Stimulated activated CD8-positive, alpha-beta memory T cell treated with anti-CD3 and anti-CD28 coated beads, Interleukin-4, amount 100 ng/mL, for 1 hour (primary cell): ENCODE data around the gene DMD.
"Not testable (repeated sequence)": the region's sequence is repeated elsewhere in the genome, so short reads cannot be mapped to it uniquely, and the experiment has no call there.

Experiments used
- DNase-seq, 2 donors: peaks; one replicate each; pipeline ENCODE4 v3.0.0-alpha.2; 2020; ENCODE audit warnings: low read depth in 2 of 2, low spot score in 1 of 2

The DMD gene

DNA sequence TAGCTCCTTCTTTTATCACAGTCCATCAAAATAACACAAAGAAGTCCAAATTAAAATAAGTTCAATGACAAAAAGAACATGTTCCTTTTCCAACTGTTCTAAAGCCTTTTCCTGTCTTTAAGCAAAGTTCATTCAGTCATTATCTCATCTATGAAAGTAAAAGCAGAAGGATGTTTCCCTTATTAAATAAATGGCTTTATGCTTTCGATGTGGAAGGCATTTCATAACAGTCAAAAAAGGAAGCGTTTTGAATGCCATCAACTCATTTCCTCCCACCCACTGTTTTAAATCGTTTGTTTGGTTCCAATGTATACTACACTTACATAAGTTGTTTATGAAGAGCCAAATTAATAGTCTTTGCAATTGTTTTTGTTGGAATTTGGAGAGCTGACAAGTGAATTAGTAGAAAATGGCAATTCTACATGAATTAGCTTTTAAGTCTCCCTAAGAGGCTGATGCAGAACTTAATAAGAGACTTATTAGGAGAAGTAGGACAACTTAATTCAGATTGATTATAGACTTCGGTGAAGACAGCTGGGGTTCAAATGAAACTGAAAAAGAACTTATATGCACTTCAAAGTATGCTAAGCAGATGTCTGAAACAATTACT lies 1746.9 kb downstream of the DMD start:
- DNase-seq = no peak

DNA sequence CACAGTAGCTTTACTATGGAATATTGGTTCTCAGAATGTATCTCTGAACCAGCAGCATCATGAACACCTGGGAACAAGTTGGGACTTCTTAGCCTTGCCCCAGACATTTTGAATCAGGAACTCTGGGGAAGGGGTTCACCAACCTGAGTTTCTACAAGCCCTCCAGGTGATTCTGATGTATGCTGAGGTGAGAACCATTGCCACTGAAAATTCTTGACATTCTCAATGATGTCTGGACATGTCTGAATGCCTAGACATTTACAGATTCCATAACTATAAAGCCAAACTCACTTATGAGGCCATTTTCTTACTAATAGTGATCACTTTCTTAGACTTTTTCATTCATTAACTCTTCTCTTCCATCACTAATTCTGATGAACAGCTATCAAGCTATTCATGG lies 1750.1 kb downstream of the DMD start:
- DNase-seq = no peak

DNA sequence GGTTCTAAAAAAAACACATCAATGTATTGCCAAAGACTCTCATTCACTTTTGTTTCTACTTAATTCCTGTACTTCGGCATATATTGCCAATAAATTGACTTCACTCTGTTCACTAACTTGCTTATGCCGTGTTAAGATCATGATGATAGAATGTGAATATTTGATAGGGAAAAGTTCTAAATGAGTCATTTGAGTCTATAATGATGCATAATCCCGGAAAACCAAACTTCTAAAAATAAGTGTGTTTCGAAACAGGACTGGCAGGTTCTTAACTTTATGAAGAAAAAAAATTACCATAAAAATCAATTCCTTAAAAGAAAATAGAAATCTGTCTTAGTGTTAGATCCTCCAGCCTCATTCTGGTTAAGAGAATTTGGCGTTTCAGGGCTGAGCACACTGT lies 1752.0 kb downstream of the DMD start:
- no peak for DNase-seq

DNA sequence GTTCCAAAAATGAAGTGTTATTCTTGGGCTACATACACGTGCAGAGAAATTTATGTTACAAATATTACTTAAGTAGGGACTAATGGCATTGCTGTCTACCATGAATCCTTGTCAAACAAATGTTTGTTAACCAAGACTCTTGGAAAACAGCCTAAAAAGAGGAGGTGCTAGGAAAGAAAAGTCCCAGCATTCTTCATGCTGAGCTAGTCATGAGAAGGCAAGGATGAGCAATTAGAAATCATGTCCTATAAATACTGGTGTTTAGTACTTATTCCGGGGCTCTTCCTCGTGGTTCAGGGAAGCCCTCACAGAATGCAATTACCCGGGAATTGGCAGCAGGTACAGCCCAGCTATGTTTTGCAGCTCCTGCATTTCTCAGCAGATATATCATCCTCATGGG lies 1761.4 kb downstream of the DMD start:
- DNase-seq = no peak

DNA sequence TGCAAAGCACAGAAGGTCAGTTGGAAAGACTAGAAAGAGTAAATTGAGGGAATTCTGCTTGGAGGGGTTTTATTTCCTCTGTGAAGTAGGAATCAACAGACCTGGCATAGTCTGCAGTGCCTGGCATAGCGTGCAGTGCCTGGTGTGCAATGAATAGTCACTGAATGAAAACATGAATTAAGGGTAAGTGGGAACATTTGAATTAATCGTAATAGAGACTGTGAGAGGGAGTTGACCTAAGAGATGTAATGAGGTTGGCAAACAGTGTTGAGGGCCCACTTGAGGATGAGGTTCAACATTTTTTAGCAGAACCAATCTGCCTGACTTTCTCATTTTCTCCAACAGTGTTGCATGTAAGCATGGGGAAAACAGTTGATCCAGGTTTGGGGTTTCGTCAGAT lies 1762.3 kb downstream of the DMD start:
- no peak for DNase-seq

DNA sequence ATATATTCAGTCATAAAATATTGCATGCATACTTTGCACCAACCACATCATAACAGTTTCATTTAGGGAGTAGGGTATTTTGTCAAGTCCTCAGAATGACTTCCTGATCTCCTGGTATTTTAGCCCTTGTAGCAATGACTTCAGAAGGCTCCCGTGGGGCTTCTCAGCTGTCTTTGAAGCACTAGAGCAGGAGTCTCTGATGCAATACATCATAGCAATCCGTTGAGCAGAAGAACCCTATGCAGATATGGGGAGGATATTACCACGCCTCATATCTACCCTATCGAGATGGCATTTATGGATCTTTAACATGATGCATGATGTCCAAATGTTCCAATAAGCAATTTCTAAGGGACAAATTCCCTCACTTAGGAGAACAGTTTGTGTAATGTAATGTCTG lies 1765.8 kb downstream of the DMD start:
- DNase-seq = no peak

DNA sequence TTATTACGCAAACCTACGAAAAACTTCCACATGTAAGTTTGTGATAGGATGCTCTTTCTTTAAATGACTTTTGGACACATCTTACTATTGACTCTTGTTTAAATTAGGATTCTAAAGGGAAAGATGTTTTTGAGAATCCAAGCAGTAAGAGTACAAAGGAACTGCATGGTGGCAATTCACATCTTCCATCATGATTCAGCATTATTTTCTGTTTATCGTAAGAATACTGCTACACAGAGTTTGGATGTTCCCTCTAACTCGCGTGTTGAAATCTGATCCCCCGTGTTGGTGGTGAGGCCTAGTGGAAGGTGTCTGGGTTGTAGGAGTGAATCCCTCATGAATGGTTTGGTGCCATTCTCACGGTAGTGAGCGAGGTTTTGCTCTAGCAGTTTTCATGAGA lies 1767.7 kb downstream of the DMD start:
- no peak for DNase-seq

DNA sequence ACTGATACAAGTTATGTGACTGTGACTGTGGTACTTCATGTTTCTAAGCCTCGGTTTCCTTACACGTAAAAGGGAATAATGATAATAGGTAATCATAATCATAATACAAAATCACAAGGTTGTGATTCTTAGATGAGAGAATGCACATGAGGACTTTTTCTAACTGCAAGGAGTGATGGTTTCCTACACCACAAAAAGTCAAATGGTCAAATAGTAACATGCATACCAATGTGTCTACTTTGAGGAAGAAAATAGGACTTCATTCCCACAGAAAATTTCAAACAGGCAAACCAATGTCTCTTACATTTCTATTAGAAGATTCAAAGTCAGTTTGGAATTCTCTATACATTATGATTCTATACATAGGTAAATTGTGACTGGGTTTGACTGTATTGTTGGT lies 1770.8 kb downstream of the DMD start:
- DNase-seq = no peak

DNA sequence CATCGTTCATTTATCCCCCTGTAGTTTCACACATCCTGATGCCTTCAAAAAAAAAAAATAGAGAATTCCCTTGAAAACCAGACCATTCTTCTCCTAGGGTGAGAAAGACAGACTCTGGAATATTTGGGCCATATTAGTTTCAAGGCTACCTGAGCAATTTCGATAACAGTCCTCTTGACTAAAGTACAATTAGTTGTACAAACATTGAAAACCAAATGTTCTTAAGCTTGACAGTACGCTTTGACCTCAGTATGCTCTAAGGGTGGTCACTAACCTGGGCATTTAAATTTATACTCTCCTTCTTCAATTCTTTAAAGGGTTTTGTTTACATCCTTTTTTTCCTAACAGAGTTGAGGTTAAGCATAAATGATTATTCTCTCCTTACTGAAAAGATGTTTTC lies 1774.9 kb downstream of the DMD start:
- no peak for DNase-seq

DNA sequence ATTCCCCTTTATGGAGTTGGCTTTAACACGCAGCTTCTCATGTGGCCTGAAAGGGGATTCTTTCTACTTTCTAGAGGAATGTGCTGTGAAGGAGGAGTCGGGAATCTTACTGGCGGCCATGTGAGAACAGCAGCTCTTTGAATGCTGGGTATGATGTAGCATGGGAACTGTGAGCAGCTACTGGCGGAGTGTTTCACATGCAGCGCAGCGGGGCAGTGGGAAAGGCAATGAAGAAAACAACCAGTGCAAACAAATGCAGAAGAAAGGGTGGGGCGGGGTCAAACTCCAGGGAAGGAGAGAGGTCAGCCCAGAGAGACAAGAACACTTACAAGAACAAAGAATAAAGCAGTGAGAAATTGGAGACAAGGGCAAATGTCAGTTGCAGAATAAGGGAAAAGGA lies 1775.8 kb downstream of the DMD start:
- DNase-seq = no peak

DNA sequence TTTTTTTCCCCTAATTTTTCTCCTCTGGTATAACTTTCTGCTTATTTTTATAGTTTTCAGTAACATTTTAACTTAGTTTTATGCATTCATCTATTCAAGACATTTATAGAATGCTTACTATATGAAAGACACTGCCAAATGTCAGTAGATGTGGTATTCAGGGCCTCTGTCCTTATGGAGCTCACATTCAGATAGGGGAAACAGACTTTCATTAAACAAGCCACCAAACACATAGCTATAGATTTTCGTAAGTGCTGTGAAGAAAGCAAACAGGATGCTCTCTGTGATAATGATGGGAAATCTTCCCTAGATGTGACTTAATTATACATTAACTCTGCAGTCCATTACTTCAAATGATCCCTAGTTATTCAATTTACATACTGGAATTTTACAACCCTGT lies 1777.5 kb downstream of the DMD start:
- no peak for DNase-seq

DNA sequence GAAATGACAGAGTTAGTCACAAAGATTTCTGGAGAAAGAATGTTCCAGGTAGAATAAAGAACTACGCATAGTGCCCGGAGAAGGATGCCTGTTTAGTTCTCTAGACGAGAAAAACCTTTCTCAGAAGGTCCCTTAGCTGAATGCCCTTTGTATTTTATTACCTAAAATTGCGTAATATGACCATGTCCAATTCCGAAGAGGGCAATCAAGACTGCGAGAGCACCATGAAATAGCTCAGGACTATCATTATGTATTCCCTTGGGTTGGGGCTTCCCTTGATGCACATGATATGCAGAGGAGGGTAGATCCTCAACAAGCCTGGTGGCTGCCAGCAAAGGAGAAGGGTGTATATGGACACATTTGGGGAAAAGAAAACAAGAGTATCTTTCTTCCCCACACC lies 1781.4 kb downstream of the DMD start:
- no peak for DNase-seq

DNA sequence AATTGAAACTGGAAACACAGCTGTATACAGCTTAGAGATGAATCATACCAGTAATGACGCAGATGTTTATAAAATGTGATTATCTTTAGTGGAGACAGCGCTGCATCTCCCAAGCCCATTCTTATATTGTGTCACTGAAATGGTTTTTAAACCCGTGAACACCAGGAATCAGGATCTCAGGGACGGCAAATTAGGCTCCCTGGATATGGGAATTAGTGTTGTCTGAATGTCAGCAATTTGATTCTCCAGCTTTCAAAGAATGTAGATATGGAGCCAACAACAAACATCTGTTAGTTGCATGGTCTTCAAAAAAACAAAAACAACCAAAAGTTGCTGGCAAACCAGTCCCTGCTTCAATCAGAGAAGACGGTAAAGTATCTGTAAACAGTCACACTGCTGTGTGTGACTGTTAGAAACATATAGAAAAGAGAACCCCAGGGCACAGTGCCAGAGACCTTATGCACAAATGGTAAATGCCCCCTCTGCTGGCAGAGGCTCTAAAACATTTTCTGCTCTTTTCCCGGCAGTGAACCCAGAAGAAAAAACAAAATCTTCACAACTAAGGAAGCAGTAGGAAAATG lies 1787.7 kb downstream of the DMD start:
- no peak for DNase-seq

DNA sequence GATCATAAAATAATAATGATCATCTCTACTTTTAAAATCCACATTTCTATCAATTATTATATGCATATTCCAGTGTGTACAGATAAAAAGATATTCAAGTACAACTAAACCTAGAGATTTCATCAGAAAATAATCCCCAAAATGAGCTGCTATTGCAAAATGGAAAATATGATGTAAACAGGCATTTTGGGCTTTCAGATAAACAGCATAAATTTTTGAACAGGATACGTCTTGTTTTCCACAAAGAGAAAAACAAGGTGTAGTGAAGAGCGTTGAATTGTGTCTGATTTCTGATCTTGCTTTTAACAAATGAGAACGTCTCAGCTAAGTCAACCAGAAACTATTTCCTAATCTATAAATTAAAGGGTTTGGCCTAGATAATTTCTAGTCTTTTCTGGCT lies 1789.9 kb downstream of the DMD start:
- DNase-seq = no peak

DNA sequence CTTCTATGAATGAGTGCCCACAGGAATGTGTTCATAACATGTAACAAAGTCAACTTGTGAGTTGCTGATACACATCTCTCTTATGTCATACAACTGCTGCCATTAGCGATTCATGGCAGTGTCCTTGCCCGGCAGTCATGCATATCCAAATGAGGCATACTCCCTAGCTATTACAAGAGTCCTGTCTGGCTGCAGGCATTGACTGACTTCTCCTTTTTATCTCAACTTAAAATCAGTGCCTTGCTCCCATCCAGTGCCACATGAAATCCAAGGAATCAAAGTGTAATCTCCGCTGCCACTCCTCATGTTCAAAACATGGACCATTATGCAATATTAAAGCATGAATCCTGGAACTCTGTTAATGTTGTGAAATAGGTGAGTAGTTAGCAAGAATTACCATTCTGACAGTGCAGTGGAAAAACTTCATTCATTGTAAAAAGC lies 1790.6 kb downstream of the DMD start:
- no peak for DNase-seq

DNA sequence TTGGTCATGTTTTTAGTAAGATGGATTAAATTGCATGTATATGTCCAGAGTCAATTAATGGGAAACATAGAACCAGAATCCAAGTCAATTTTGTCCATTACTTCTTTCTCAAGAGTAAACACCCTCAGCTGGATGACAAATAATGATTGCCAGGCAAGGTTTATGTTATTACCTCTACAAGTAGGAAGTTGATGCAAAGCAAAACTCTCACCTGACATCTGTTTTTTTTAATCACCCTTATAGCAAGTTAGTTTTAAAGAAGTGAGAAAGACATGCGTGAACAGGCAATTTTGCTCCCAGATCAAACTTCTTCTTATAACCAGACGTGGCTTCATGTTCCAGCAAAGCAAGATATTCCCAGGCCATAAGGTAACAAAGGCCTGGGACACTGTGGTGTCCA lies 1791.0 kb downstream of the DMD start:
- DNase-seq = no peak

DNA sequence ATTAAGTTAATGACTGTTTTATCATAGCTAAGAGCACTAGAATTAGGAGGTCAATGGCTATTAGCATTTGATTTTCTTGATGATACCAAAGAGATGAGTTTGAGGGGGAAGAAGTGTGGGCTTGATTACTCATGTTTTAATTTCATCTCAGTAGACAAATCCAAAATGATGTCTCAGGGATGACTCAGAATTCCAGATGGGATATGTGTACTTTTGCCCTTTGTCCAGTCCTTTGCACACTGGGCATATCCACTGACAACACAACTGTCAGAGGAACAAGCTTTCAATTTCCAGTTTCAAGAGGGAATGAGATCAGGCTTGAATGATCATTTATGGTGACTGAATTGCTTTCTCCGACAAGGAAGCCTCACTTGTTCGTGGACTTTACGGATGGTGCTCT lies 1814.2 kb downstream of the DMD start:
- no peak for DNase-seq

DNA sequence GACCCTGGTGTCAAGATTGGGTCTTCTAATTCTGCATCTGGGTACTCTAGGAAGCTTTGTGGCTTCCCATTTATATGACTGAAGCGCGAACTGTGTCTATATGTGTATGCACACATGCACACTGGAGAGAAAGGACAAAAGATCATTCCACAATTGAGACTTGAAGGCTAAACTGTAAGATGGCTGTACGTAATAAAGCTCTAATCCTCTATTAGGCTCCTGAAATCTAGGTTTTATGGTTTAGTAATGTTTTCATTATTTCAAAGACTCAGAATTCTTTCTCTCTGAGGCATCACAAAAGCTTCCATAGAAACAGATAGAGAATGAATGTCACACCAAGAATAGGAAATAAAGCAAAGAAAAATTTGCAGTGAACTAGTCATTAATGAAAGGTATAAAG lies 1818.8 kb downstream of the DMD start:
- no peak for DNase-seq

DNA sequence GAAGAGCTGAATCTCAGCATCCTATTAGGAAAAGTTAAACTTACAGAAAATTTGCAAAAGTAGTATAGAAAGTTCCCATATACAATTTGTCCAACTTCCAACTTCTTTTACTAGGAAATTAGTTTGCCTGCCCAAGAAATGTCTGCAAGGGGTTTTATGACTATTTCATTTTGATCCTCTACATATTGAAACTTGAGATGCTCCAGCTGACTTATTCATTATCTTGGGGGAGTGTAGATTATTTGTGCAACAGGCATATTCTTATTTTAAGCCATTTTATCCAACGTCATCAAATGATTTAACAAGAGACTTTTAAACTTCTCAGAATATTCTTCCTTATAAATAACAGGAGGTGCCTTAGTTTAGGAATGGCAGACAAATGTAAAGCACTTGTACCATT lies 1822.4 kb downstream of the DMD start:
- no peak for DNase-seq

DNA sequence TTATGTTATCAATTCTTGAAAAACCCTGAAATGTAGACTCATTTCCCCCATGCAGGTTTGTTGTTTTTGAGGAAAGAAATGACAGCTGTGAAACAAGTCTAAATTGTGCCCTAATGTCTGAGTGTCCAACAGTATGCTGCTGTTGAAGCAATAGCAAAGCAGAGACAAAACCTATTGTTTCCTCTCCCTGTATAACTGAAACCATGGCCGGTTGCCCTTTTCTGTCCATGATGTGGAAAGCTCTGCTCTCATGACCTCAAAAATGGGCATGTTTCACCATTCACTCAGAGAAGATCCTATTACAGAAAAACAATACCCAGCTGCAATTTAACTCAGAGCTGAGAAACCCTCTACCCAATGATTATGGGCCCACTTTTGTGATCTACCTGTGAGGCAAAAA lies 1826.9 kb downstream of the DMD start:
- DNase-seq = no peak

DNA sequence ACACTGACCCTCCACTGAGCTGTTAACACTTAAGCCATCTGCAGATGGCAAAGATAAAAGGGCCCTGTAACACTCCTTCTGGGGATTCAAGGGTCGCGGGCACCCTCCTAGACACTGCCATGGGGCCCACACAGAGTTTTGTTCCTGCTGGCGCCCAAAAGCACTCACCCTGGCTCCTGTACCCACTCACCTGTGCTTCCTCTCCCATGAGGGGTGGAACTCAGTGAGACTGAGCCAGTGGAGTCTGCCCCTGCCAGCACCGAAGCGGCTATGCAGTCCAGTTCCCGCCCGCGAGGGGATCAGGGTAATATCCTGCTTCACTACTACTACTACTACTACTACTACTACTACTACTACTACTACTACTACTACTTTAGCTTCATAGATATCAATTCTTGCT lies 1827.4 kb downstream of the DMD start:
- DNase-seq = no peak

DNA sequence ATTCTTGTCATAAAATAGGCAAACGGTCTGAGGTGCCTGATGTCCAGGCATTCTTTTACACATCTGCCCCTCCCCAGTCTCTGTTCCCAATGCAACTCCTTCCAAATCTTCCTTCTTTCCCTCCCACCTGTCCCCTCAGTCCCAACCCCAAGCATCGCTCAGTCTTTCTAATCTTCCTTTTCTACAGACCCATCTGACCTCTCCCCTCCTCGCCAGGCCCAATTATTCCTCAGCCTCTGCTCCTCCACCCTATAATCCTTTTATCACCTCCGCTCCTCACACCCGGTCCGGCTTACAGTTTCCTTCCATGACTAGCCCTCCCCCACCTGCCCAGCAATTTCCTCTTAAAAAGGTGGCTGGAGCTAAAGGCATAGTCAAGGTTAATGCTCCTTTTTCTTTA lies 1832.4 kb downstream of the DMD start:
- not testable (repeated sequence) for DNase-seq

DNA sequence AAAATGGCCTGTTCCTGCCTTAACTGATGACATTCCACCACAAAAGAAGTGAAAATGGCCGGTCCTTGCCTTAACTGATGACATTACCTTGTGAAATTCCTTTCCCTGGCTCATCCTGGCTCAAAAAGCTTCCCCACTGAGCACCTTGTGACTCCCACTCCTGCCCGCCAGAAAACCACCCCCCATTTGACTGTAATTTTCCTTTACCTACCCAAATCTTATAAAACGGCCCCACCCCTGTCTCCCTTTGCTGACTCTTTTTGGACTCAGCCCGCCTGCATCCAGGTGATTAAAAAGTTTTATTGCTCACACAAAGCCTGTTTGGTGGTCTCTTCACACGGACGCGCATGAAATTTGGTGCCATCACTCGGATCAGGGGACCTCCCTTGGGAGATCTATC lies 1833.5 kb downstream of the DMD start:
- not testable (repeated sequence) for DNase-seq
